Measurements from ENCODE around the gene JMJD8.

DNA sequence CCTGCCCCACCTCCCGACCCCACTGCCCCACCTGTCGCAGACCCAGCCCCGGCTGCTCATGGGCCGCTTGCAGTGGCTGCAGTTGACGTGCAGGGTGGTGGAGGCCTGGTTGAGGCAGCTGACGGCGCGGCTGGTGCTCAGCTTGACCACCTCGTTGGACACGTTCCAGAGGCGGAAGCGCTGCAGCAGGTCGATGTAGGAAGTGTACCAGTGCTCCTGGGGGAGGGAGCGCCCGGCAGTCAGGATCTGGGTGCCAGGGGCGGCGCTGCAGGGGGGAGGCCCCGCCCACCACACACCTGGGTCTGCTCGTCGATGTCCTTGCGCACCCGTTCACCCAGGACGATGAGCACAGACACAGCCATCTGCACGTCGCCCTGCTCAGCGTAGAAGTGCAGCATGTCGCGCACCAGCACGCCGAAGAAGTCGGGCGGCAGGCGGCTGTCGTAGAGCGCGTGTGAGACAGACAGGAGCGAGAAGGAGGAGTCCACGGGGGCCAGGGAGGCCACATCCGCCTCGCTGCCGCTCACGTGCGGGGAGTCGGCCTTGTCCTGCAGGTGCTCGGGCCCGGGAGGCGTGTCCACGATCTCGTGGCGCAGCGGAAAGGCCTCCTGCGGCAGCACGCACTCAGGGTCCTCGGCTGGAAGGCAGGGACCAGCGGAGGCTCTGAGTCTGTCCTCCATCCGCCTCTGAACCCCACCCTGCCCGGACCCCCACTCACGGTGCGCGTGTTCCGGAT lies 995 bp upstream of the JMJD8 start:
- TF ChIP-seq GATA2 (IDR thresholded peaks at IDR 0.05; ENCODE audit: low read depth, low read length) (no peak), GATA3 (IDR thresholded peaks at IDR 0.05; ENCODE audit: low read depth, low read length) (no peak)

Measured in SH-SY5Y (cell line).